GM23338 (cell line): ENCODE data around the gene PROCR. TPM values are rescaled to one million over a fixed set of nuclear protein-coding genes. Genes with fewer than 3 reads are reported as not detected.
"Not testable (repeated sequence)": the region's sequence is repeated elsewhere in the genome, so short reads cannot be mapped to it uniquely, and the experiment has no call there.

Experiments
- ATAC-seq: fragments of 200-7000 bp; cut with Tn5 transposase; 3 replicates; pipeline ENCODE4 v1.9.1; 2020
- DNase-seq: peaks from one replicate; pipeline ENCODE4 v3.0.0-alpha.2; 2015; ENCODE audit warnings: low spot score
- H2AFZ ChIP-seq: fragments of 200-600 bp; sonication (generic); 2 replicates; pipeline ENCODE4 v1.8.0; 2016; ENCODE audit warnings: antibody characterized with exemption, mild to moderate bottlenecking, moderate library complexity
- H3F3A ChIP-seq: fragments of 200-600 bp; sonication (generic); replicated peaks from 2 replicates; pipeline ENCODE4 v1.8.0; 2017; ENCODE audit warnings: antibody characterized with exemption, mixed run types, low read depth
- H3K27ac ChIP-seq: fragments of 200-600 bp; sonication (generic); 2 replicates; pipeline ENCODE4 v1.6.1; 2016; ENCODE audit warnings: low read depth
- H3K27me3 ChIP-seq: fragments of 200-600 bp; sonication (generic); 2 replicates; pipeline ENCODE4 v1.8.0; 2016; ENCODE audit warnings: mild to moderate bottlenecking, mixed run types, moderate library complexity; ENCODE audit not compliant: insufficient read depth
- H3K36me3 ChIP-seq: fragments of 200-600 bp; sonication (generic); 2 replicates; pipeline ENCODE4 v1.8.0; 2016; ENCODE audit warnings: mild to moderate bottlenecking; ENCODE audit not compliant: insufficient read depth
- H3K4me1 ChIP-seq: fragments of 200-600 bp; sonication (generic); 2 replicates; pipeline ENCODE4 v1.8.0; 2016; ENCODE audit warnings: mild to moderate bottlenecking, moderate library complexity; ENCODE audit not compliant: insufficient read depth
- H3K4me2 ChIP-seq: fragments of 200-600 bp; sonication (generic); 2 replicates; pipeline ENCODE4 v1.7.1; 2017; ENCODE audit warnings: mixed run types
- H3K4me3 ChIP-seq: fragments of 200-600 bp; sonication (generic); 2 replicates; pipeline ENCODE4 v1.6.1; 2016; ENCODE audit warnings: mixed run types
- H3K79me2 ChIP-seq: fragments of 200-600 bp; sonication (generic); replicated peaks from 2 replicates; pipeline ENCODE4 v1.8.0; 2017; ENCODE audit warnings: mild to moderate bottlenecking; ENCODE audit not compliant: insufficient read depth
- H3K9me2 ChIP-seq: fragments of 200-600 bp; sonication (generic); 2 replicates; pipeline ENCODE4 v1.8.0; 2017; ENCODE audit not compliant: insufficient read depth
- H4K20me1 ChIP-seq: fragments of 200-600 bp; sonication (generic); replicated peaks from 2 replicates; pipeline ENCODE4 v1.8.0; 2017; ENCODE audit warnings: mild to moderate bottlenecking; ENCODE audit not compliant: insufficient read depth
- H3K27ac Mint-ChIP-seq: 2 replicates; pipeline ENCODE4 v1.8.0; 2020; ENCODE audit warnings: inconsistent platforms, mild to moderate bottlenecking, moderate library complexity, mixed read lengths
- H3K27me3 Mint-ChIP-seq: 3 replicates; pipeline ENCODE4 v1.8.0; 2022; ENCODE audit warnings: low read depth, mild to moderate bottlenecking, moderate library complexity, mixed read lengths, inconsistent platforms; ENCODE audit not compliant: insufficient read depth, poor library complexity
- H3K36me3 Mint-ChIP-seq: 3 replicates; pipeline ENCODE4 v1.8.0; 2021; ENCODE audit warnings: low read depth, mild to moderate bottlenecking, inconsistent platforms, moderate library complexity, mixed read lengths
- H3K4me1 Mint-ChIP-seq: 3 replicates; pipeline ENCODE4 v1.8.0; 2020; ENCODE audit warnings: mild to moderate bottlenecking, inconsistent platforms, mixed read lengths
- H3K4me3 Mint-ChIP-seq: 3 replicates; pipeline ENCODE4 v1.8.0; 2021; ENCODE audit warnings: moderate library complexity, mild to moderate bottlenecking, inconsistent platforms, mixed read lengths
- H3K9me3 Mint-ChIP-seq: 3 replicates; pipeline ENCODE4 v1.8.0; 2020; ENCODE audit warnings: moderate library complexity, mild to moderate bottlenecking, inconsistent platforms, mixed read lengths
- STAT1 ChIP-seq: IDR thresholded peaks from one replicate; pipeline ENCODE4 v1.6.1; 2016; ENCODE audit warnings: antibody characterized with exemption; ENCODE audit not compliant: unreplicated experiment
- polyA plus RNA-seq: library from polyadenylated mRNA; unstranded; fragments of >200 nt; fragmentation: Nextera tagmentation; extraction: Ambion mirVana; gene quantifications from 2 replicates; pipeline ENCODE4 v1.2.1, GENCODE V29; 2016
- total RNA-seq: library from RNA; depleted of rRNA; stranded (reverse); fragments of >200 nt; shearing (Covaris generic); gene quantifications from 2 replicates; pipeline ENCODE4 v1.2.3, GENCODE V29; 2014
- TF ChIP-seq, protein P1 (sequence below): IDR thresholded peaks from one replicate; pipeline ENCODE4 v1.6.1; 2018; ENCODE audit warnings: antibody characterized with exemption; ENCODE audit not compliant: unreplicated experiment
- TF ChIP-seq, protein P2 (sequence below): IDR thresholded peaks from 2 replicates; pipeline ENCODE4 v1.6.1; 2016; ENCODE audit warnings: antibody characterized with exemption

Gene PROCR
- total and polyA plus RNA-seq, 2 experiments from 2014 or later = 32.9 to 36.1 TPM

DNA sequence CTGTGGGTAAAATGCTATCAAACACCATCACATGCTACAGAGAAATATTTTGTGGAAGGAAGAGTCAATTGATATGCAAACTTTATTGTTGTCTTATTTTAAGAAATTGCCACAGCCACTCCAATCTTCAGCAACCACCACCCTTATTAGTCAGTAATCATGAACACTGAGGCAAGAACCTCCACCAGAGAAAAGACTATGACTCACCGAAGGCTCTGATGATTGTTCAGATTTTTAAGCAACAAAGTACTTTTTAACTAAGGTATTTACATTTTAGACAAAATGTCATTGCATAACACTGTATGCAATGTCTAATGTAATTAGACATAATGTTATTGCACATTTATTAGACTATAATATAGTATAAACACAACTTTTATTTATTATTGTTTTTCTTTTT is 28.4 kb downstream of the PROCR start (continued):
- TF ChIP-seq, protein P1, sequence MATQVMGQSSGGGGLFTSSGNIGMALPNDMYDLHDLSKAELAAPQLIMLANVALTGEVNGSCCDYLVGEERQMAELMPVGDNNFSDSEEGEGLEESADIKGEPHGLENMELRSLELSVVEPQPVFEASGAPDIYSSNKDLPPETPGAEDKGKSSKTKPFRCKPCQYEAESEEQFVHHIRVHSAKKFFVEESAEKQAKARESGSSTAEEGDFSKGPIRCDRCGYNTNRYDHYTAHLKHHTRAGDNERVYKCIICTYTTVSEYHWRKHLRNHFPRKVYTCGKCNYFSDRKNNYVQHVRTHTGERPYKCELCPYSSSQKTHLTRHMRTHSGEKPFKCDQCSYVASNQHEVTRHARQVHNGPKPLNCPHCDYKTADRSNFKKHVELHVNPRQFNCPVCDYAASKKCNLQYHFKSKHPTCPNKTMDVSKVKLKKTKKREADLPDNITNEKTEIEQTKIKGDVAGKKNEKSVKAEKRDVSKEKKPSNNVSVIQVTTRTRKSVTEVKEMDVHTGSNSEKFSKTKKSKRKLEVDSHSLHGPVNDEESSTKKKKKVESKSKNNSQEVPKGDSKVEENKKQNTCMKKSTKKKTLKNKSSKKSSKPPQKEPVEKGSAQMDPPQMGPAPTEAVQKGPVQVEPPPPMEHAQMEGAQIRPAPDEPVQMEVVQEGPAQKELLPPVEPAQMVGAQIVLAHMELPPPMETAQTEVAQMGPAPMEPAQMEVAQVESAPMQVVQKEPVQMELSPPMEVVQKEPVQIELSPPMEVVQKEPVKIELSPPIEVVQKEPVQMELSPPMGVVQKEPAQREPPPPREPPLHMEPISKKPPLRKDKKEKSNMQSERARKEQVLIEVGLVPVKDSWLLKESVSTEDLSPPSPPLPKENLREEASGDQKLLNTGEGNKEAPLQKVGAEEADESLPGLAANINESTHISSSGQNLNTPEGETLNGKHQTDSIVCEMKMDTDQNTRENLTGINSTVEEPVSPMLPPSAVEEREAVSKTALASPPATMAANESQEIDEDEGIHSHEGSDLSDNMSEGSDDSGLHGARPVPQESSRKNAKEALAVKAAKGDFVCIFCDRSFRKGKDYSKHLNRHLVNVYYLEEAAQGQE = no peak

DNA sequence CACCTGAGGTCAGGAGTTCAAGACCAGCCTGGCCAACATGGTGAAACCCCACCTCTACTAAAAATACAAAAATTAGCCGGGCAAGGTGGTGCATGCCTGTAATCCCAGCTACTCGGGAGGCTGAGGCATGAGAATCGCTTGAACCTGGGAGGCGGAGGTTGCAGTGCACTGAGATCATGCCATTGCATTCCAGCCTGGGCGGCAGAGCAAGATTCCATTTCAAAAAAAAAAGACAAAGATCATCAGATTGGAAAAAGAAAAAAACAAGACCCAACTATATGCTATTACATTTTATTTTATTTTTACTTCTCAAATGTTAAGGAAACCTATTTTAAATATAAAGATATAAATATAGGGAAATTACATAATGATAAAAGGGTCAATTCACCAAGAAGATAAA is 29.6 kb downstream of the PROCR start:
- not testable (repeated sequence) for H3K4me3 Mint-ChIP-seq, H3K27ac Mint-ChIP-seq, H2AFZ ChIP-seq, H3K27me3 ChIP-seq, H3K79me2 ChIP-seq, H3K4me3 ChIP-seq, H3K9me2 ChIP-seq, H3F3A ChIP-seq, DNase-seq, H3K27ac ChIP-seq, ATAC-seq, H3K27me3 Mint-ChIP-seq, H4K20me1 ChIP-seq, H3K36me3 ChIP-seq, H3K4me1 ChIP-seq, H3K4me2 ChIP-seq, H3K4me1 Mint-ChIP-seq
- Mint-ChIP-seq H3K9me3 (peaks cover 34% of the 10 kb centered on the region), H3K36me3 (peaks cover 13% of the 10 kb centered on the region; the same call in 2 of the 3 replicates)

DNA sequence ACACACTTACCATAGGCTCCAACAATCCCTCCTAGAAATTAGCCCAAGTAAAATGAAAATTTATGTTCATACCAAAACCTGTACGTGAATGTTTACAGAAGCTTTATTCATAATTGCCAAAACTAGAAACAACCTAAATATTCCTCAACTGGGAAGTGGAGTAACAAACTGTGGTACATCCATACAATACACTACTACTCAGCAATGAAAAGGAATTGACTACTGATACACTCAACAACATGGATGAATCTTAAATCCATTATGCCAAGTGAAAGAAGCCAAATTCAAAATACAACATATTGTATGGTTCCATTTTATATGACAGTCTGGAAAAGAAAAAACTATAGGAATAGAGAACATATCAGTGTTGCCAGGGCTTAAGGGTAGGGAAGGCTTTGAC is 34.9 kb downstream of the PROCR start:
- no peaks in the 10 kb centered on the region for H3K27me3 Mint-ChIP-seq
- H3K36me3 Mint-ChIP-seq = no peaks in the 10 kb centered on the region
- TF ChIP-seq, protein P2, sequence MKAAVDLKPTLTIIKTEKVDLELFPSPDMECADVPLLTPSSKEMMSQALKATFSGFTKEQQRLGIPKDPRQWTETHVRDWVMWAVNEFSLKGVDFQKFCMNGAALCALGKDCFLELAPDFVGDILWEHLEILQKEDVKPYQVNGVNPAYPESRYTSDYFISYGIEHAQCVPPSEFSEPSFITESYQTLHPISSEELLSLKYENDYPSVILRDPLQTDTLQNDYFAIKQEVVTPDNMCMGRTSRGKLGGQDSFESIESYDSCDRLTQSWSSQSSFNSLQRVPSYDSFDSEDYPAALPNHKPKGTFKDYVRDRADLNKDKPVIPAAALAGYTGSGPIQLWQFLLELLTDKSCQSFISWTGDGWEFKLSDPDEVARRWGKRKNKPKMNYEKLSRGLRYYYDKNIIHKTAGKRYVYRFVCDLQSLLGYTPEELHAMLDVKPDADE = no peak
- no peak for TF ChIP-seq STAT1
- H3K27ac Mint-ChIP-seq = no peak overlapping the region
- H3K27me3 ChIP-seq = no peaks in the 10 kb centered on the region
- no peaks in the 10 kb centered on the region for H3K79me2 ChIP-seq
- H2AFZ ChIP-seq = no peak overlapping the region
- no peak overlapping the region for H3K4me2 ChIP-seq
- H3F3A ChIP-seq = no peaks in the 10 kb centered on the region
- ATAC-seq (no peak), DNase-seq (no peak)
- H3K4me3 Mint-ChIP-seq = no peak overlapping the region
- no peaks in the 10 kb centered on the region for H3K36me3 ChIP-seq
- H3K4me1 ChIP-seq = no peaks in the 10 kb centered on the region
- H3K4me1 Mint-ChIP-seq = no peaks in the 10 kb centered on the region
- H3K27ac ChIP-seq = no peak overlapping the region
- H3K9me2 ChIP-seq = no peaks in the 10 kb centered on the region
- H3K4me3 ChIP-seq = no peak overlapping the region
- H3K9me3 Mint-ChIP-seq = no peaks in the 10 kb centered on the region; the same call in 2 of the 3 replicates
- no peaks in the 10 kb centered on the region for H4K20me1 ChIP-seq
